NCI-H2196 (cell line): Measurements from ENCODE around the gene FXYD4.
A peak's percentile ranks its signal among the peaks of the same experiment; 100 is the strongest.
"Not testable (repeated sequence)": the region's sequence is repeated elsewhere in the genome, so short reads cannot be mapped to it uniquely, and the experiment has no call there.

ENCODE experiments used
- DNase-seq: peaks from one replicate; lab custom pipeline; 2025; ENCODE audit not compliant: unreplicated experiment; lab: John Stamatoyannopoulos, UW

Gene FXYD4

DNA sequence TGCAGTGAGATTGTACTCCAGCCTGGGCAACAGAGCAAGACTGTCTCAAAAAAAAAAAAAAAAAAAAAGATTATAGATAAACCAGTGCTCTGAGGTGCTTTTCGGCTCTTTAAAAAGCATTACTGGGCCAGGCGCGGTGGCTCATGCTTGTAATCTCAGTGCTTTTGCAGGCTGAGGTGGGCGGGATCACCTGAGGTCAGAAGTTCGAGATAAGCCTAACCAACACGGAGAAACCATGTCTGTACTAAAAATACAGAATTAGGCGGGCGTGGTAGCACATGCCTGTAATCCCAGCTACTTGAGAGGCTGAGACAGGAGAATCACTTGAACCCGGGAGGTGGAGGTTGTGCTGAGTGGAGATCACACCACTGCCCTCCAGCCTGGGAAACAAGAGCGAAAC, 44.1 kb downstream of the FXYD4 start:
- no peak for DNase-seq

DNA sequence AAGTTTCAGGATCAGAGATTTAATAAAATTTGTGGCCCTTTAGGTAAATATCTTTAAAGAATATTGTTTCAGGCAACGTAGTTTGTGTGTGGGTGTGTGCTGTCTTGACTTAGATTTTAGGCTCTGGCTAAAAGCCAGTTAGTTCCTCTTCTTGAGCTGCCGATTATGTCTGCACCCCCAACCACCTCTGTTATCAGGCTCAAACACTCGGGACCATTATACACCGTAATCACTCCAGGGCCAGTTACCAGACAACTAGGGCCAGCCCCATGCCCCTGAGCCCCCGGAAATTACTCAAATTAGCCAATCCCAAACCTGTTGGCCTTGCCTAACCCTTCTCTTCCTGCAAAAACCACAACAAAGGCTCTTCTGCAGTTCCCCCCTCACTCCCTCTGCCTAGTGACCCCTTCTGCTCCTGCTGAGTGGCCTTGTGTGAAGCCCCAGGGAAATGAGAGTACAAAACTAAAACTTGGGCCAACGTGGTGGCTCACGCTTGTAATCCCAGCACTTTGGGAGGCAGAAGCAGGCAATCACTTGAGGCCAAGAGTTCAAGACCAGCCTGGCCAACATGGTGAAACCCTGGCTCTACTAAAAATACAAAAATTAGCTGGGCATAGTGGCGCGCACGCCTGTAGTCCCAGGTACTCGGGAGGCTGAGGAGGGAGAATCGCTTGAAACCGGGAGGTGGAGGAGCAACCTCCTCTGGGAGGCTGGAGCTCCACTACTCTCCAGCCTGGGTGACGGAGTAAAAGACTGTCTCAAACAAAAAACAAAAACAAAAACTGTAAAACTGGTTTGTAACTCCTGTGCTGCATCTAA, 46.7 kb downstream of the FXYD4 start:
- DNase-seq, result no peak

DNA sequence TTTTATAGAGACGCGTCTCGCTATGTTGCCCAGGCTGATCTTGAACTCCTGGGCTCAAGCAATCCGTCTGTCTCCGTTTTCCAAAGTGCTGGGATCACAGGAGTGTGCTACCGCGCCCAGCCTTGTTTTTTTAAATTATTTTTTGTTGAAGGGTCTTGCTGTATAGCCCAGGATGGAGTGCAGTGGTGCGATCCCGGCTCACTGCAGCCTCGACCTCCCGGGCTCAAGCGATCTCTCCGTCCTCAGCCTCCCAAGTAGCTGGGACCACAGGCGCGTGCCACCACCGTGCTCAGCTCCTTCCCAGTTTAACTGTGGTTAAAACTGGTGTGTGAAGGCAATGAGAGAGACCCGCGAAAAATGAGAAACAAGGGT, 48.5 kb downstream of the FXYD4 start:
- DNase-seq, result no peak

DNA sequence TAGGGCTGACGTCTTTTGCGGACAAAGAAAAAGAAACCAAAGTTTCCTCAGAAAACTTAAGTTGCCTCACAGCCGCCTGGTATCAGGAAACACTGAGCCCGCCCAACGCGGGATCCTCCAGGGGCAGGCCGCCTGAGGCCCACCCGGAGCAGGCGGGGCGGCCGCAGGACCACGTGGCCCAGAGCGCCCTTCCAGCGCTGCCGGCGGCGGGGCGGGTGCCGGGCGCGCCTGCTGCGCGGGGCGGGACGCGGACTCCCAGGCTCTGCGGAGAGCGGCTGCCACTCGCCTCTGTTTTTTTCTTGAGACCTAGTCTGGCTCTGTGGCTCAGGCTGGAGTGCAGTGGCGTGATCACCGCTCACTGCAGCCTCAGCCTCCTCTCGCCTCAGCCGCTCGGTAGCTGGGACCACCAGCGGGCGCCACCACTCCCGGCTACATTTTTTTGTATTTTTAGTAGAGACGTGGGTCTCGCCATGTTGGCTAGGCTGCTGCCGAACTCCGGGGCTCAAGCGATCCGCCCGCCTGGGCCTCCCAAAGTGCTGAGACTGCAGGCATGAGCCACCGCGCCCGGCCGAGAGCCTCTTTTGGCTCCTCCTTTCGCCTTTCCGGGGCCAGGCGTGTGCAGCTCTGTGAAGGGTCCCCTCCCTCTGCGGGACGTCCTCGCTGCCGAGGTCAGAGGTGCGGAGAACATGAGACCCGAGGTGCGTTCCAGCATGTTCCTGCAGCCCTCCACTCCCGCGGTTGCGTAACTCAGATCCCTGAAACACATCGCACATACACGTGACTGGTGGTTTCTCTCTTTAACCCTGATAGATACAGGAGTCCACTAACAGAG, 49.1 kb downstream of the FXYD4 start:
- DNase-seq, result peak; percentile 61

DNA sequence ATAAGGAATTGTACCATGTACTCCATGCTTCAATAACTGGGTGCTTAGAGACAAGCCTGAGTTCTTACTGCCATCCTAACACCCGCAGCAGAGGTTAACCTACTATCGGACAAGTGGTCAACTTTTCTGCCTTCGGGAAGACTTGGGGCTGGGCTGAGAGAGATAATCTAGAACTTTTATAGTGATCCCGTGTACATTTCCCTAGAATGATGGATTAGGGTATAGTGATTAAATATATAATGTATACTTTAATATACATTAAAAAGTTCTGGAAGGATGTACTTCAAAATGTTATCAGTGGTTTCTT, 49.7 kb downstream of the FXYD4 start:
- DNase-seq, result no peak

DNA sequence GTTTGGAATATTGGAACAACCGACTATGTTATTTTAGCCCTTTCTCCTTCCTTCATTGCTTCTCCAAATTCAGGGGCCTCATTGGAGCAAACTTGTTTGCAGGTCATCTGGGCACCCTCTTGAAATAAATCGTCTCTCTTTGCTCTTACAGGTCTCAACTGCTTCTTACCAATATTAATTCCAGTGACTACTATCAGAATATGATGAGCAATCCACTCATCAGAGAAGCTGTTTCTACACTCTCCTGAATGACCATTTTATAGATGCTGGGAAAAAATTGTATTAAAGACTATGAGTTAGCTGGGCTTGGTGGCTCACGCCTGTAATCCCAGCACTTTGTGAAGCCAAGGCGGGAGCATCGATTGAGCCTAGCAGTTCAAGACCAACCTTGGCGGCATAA, 50.1 kb downstream of the FXYD4 start:
- no peak for DNase-seq

DNA sequence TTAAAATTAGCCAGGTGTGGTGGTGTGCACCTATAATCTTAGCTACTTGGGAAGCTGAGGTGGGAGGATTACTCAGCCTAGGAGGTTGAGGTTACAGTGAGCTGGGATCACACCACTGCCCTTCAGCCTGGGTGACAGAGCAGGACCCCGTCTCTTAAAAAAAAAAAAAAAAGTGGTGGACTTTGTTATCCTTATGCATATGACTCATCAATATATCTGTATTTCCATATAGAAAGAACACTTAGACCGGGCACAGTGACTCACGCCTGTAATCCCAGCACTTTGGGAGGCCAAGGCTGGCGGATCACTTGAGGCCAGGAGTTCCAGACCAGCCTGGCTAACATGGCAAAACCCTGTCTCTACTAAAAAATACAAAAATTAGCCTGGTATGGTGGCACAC, 50.5 kb downstream of the FXYD4 start:
- not testable (repeated sequence) for DNase-seq

DNA sequence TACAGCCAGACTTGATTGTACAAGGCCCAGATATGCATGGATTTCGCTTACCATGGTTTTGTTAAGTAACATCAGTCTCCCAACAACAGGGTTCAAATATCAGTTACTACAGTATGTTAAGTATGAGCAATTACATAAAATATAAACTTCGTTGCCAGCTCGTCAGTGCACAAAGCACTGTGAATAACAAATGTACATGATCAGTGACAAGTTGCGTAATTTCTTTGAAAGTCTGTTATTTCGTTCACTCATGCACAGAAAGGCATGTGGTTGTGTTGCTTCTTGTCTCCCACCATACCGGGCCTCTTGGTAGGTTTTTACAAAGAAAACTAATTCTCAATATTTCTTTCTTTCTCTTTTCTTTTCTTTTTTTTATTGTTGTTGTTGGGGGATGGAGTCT, 53.0 kb downstream of the FXYD4 start:
- no peak for DNase-seq
